HL-60 (cell line): ENCODE data around the gene ACCSL.

ENCODE experiments used
- CTCF ChIP-seq: IDR thresholded peaks from one replicate; pipeline ENCODE4 v1.5.1; 2011; ENCODE audit warnings: low read length, control low read depth, inconsistent platforms; ENCODE audit not compliant: insufficient read depth
- GABPA ChIP-seq: IDR thresholded peaks from 2 replicates; pipeline ENCODE4 v1.6.1; 2012; ENCODE audit warnings: low read depth
- REST ChIP-seq: IDR thresholded peaks from 2 replicates; pipeline ENCODE4 v1.6.1; 2012; ENCODE audit warnings: low read depth; ENCODE audit not compliant: insufficient replicate concordance
- SPI1 ChIP-seq: IDR thresholded peaks from 2 replicates; pipeline ENCODE4 v1.6.1; 2012; ENCODE audit warnings: low read depth, mild to moderate bottlenecking, borderline replicate concordance

- TF ChIP-seq GABPA (no peak), CTCF (no peak), SPI1 (no peak), REST (no peak)
These were observed 2.1 kb downstream of the ACCSL start for GRCh38 chr11:44049832-44050231.
